Measurements from ENCODE around the gene ZNF385B. TPM values are rescaled to one million over a fixed set of nuclear protein-coding genes. Genes with fewer than 3 reads are reported as not detected.

Gene ZNF385B
- total RNA-seq, 4 donors from 2014 or later, result 0.89 to 3.6 (median 1.8) TPM

DNA sequence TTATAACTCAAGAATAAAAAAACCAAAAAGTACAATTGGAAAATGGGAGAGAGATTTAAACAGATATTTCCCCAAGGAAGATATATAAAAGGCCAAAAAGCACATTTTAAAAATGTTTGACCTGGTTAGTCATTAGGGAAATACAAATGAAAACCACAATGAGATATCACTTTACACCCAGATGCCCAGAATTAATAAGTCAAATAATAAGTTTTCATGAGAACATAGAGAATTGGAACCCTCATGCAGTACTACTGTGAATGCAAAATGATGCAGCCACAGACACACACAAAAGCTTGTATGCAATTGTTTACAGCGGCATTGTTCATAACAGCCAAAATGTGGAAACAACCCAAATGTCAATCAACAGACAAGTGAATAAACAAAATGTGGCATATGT lies 165.9 kb downstream of the ZNF385B start:
- H3K4me1 ChIP-seq, result no peaks in the 10 kb centered on the region
- no peaks in the 10 kb centered on the region for H3K36me3 ChIP-seq
- H3K4me3 ChIP-seq, result no peak overlapping the region
- H3K27me3 ChIP-seq, result no peaks in the 10 kb centered on the region
- TF ChIP-seq POLR2A (IDR thresholded peaks at IDR 0.05) (no peak), POLR2AphosphoS5 (IDR thresholded peaks at IDR 0.05) (no peak), EP300 (IDR thresholded peaks at IDR 0.05) (no peak)
- TF ChIP-seq, protein P1, sequence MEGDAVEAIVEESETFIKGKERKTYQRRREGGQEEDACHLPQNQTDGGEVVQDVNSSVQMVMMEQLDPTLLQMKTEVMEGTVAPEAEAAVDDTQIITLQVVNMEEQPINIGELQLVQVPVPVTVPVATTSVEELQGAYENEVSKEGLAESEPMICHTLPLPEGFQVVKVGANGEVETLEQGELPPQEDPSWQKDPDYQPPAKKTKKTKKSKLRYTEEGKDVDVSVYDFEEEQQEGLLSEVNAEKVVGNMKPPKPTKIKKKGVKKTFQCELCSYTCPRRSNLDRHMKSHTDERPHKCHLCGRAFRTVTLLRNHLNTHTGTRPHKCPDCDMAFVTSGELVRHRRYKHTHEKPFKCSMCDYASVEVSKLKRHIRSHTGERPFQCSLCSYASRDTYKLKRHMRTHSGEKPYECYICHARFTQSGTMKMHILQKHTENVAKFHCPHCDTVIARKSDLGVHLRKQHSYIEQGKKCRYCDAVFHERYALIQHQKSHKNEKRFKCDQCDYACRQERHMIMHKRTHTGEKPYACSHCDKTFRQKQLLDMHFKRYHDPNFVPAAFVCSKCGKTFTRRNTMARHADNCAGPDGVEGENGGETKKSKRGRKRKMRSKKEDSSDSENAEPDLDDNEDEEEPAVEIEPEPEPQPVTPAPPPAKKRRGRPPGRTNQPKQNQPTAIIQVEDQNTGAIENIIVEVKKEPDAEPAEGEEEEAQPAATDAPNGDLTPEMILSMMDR (IDR thresholded peaks at IDR 0.05), result no peak
- no peaks in the 10 kb centered on the region for H3K9me3 ChIP-seq
- no peak for DNase-seq (ENCODE audit: low spot score in 2 of 2)
- WGBS, result 97% methylated on average over 1 of the region's 1 CpG
- no peak overlapping the region for H3K27ac ChIP-seq

DNA sequence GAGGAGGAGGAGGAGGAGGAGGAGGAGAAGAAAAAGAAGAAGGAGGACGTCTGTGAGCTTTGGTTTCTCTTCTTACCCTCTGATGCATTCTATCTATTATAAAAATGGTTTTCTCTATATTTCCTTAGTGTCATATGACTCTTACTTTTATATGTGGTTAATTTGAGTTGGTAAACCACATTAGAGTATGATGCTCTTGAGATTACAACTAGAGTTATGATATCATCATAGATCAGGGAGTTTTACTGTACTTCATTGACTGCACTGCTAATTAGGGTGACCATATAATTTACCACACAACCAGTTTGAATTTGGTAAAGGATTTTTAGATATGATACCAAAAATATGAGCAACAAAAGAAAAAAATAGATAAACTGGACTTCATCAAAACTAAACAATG lies 166.4 kb downstream of the ZNF385B start:
- Histone ChIP-seq H3K9me3 (no peaks in the 10 kb centered on the region), H3K4me1 (no peaks in the 10 kb centered on the region), H3K27me3 (no peaks in the 10 kb centered on the region), H3K4me3 (no peak overlapping the region), H3K27ac (no peak overlapping the region), H3K36me3 (no peaks in the 10 kb centered on the region)
- 69% methylated on average over 1 of the region's 1 CpG for WGBS
- no peak for DNase-seq (ENCODE audit: low spot score in 2 of 2)
- TF ChIP-seq EP300 (IDR thresholded peaks at IDR 0.05) (no peak), POLR2A (IDR thresholded peaks at IDR 0.05) (no peak), POLR2AphosphoS5 (IDR thresholded peaks at IDR 0.05) (no peak)
- TF ChIP-seq, protein P1 (IDR thresholded peaks at IDR 0.05), result no peak

DNA sequence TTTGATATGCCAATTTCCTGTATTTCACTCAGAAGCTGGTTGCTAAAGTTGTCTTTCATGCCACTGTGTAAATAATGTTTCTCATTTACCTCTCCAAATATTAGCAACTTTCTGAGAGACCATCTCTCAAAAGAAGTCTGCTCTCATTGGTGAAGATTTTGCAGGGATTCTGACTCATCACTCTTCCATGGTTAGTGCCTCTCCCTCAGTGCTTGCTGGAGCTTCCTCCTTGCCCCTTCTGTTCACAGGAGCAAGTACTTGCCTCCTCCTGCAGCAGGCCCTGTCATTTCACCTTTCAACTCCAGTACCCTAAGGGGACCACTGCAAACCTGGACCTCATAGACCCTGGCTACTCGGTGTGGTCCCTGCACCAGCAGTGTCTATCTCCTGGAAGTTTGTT lies 168.8 kb downstream of the ZNF385B start:
- no peak for DNase-seq (ENCODE audit: low spot score in 2 of 2)
- WGBS, result 56% methylated on average over 1 of the region's 1 CpG
- no peak for TF ChIP-seq POLR2AphosphoS5 (IDR thresholded peaks at IDR 0.05)
- TF ChIP-seq, protein P1 (IDR thresholded peaks at IDR 0.05), result no peak
- no peak for TF ChIP-seq POLR2A (IDR thresholded peaks at IDR 0.05)
- no peak for TF ChIP-seq EP300 (IDR thresholded peaks at IDR 0.05)

DNA sequence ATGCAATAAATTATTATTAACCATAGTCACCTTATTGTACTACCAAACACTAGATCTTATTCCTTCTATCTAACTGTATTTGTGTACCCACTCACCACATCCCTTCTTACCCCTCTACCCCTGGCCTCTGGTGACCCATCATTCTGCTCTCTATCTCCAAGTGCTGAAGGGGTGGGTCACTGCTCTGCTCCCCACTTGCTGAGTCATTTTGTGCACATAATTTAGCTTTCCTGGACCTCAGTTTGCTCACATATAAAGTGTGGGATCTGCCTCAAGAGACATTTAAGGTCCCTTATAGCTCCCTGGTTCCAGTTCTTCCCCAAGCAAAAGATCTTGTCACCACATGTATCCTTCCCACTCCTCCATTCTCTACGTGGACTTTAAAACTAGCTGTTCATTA lies 169.4 kb downstream of the ZNF385B start:
- H3K27ac ChIP-seq, result no peak overlapping the region
- WGBS, result 54% methylated on average over 1 of the region's 1 CpG
- no peaks in the 10 kb centered on the region for H3K36me3 ChIP-seq
- no peak overlapping the region for H3K4me3 ChIP-seq
- no peaks in the 10 kb centered on the region for H3K4me1 ChIP-seq
- no peaks in the 10 kb centered on the region for H3K9me3 ChIP-seq
- TF ChIP-seq, protein P1 (IDR thresholded peaks at IDR 0.05), result no peak
- TF ChIP-seq POLR2A (IDR thresholded peaks at IDR 0.05) (no peak), EP300 (IDR thresholded peaks at IDR 0.05) (no peak)
- no peaks in the 10 kb centered on the region for H3K27me3 ChIP-seq
- DNase-seq (ENCODE audit: low spot score in 2 of 2), result no peak

More for the DNA sequence above, 168.8 kb downstream of the ZNF385B start:
- no peaks in the 10 kb centered on the region for H3K36me3 ChIP-seq
- no peaks in the 10 kb centered on the region for H3K4me1 ChIP-seq
- H3K9me3 ChIP-seq, result no peaks in the 10 kb centered on the region
- H3K27me3 ChIP-seq, result no peaks in the 10 kb centered on the region
- no peak overlapping the region for H3K4me3 ChIP-seq
- H3K27ac ChIP-seq, result no peak overlapping the region

DNA sequence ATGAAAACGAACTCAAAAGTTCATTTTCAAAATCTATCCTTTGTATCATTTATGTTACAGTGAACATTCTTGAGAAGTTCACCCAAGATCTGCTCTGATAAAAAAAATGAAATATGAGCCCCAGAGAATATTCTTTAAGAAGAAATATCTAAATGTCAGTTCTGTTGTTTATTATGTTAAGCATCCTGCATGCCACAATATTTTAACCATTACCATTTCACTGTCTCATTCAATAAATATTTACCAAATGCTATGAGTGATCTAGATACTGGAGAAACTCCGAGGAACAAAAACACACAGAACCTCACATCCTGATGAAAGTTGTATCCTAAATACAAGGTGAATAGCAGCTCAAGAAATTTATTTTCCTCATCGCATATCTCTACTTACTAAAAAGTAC lies 170.2 kb downstream of the ZNF385B start:
- Histone ChIP-seq H3K9me3 (no peaks in the 10 kb centered on the region), H3K4me1 (no peaks in the 10 kb centered on the region), H3K4me3 (no peak overlapping the region), H3K27ac (no peak overlapping the region), H3K27me3 (no peaks in the 10 kb centered on the region), H3K36me3 (no peaks in the 10 kb centered on the region)
- TF ChIP-seq POLR2A (IDR thresholded peaks at IDR 0.05), result no peak
- TF ChIP-seq, protein P1 (IDR thresholded peaks at IDR 0.05), result no peak
- TF ChIP-seq POLR2AphosphoS5 (IDR thresholded peaks at IDR 0.05), result no peak
- TF ChIP-seq EP300 (IDR thresholded peaks at IDR 0.05), result no peak
- no peak for DNase-seq (ENCODE audit: low spot score in 2 of 2)
- 76% methylated on average over 3 of the region's 3 CpGs for WGBS
